ENCODE measurements around the gene RTP2. TPM values are rescaled to one million over a fixed set of nuclear protein-coding genes. Genes with fewer than 3 reads are reported as not detected.

RTP2 gene
- total and polyA plus RNA-seq, 8 donors = not detected

- TF ChIP-seq CTCF (IDR thresholded peaks at IDR 0.05) = no peak
- H3K4me1 ChIP-seq = no peaks in the 10 kb centered on the region
- ATAC-seq (no peak), DNase-seq (no peak)
- no peak overlapping the region for H3K27ac ChIP-seq
- no peaks in the 10 kb centered on the region for H3K27me3 ChIP-seq
- no peaks in the 10 kb centered on the region for H3K9me3 ChIP-seq
- no peak overlapping the region for H3K4me3 ChIP-seq
- no peaks in the 10 kb centered on the region for H3K36me3 ChIP-seq
- intact Hi-C loops (cut with DNase I) = no loop called here
Measured at GRCh38 chr3:187693431-187693830, 8.9 kb downstream of the RTP2 start.

- H3K4me3 ChIP-seq = no peak overlapping the region
- DNase-seq (no peak), ATAC-seq (no peak)
- H3K27me3 ChIP-seq = no peaks in the 10 kb centered on the region
- no peaks in the 10 kb centered on the region for H3K36me3 ChIP-seq
- H3K4me1 ChIP-seq = no peaks in the 10 kb centered on the region
- TF ChIP-seq CTCF (IDR thresholded peaks at IDR 0.05) = no peak
- no peak overlapping the region for H3K27ac ChIP-seq
- H3K9me3 ChIP-seq = peaks cover 0 to 16% of the 10 kb centered on the region in 2 donors
- intact Hi-C loops (cut with DNase I) = no loop called here
Measured at GRCh38 chr3:187689984-187690383, 12.4 kb downstream of the RTP2 start.

- intact Hi-C loops (cut with DNase I) = no loop called here
- ATAC-seq = no peak
- TF ChIP-seq CTCF (IDR thresholded peaks at IDR 0.05) = no peak
Measured at GRCh38 chr3:187686621-187687273, 15.6 kb downstream of the RTP2 start.

GRCh38 chr3:187685948-187686347 lies 16.4 kb downstream of the RTP2 start:
- ATAC-seq = no peak
- Histone ChIP-seq H3K27ac (no peak overlapping the region), H3K27me3 (peaks cover 0 to 3% of the 10 kb centered on the region in 2 donors), H3K4me3 (no peak overlapping the region), H3K4me1 (no peaks in the 10 kb centered on the region), H3K36me3 (no peaks in the 10 kb centered on the region), H3K9me3 (peaks cover 0 to 16% of the 10 kb centered on the region in 2 donors)
- intact Hi-C loops (cut with DNase I) = no loop called here
- no peak for DNase-seq
- TF ChIP-seq CTCF (IDR thresholded peaks at IDR 0.05) = no peak

More at GRCh38 chr3:187686621-187687273, 15.6 kb downstream of the RTP2 start:
- DNase-seq = no peak
- Histone ChIP-seq H3K27ac (no peak overlapping the region), H3K4me1 (no peaks in the 10 kb centered on the region), H3K9me3 (peaks cover 0 to 16% of the 10 kb centered on the region in 2 donors), H3K27me3 (peaks cover 0 to 1% of the 10 kb centered on the region in 2 donors), H3K36me3 (no peaks in the 10 kb centered on the region), H3K4me3 (no peak overlapping the region)

- peaks cover 0 to 3% of the 10 kb centered on the region in 2 donors for H3K27me3 ChIP-seq
- intact Hi-C loops (cut with DNase I) = loop anchor here in 1 of 2 donors (5.0 kb wide), 1 partner anchor 368 kb away; no protein-coding TSS in a partner anchor
- no peak for TF ChIP-seq CTCF (IDR thresholded peaks at IDR 0.05)
Measured at GRCh38 chr3:187684880-187685279, 17.5 kb downstream of the RTP2 start.

More at GRCh38 chr3:187684880-187685279, 17.5 kb downstream of the RTP2 start:
- no peaks in the 10 kb centered on the region for H3K4me1 ChIP-seq
- ATAC-seq (no peak), DNase-seq (no peak)
- no peaks in the 10 kb centered on the region for H3K36me3 ChIP-seq
- no peak overlapping the region for H3K27ac ChIP-seq
- no peak overlapping the region for H3K4me3 ChIP-seq
- peaks cover 0 to 16% of the 10 kb centered on the region in 2 donors for H3K9me3 ChIP-seq
